GM19238 (cell line): ENCODE measurements around the gene OSBPL1A.
"Not testable (repeated sequence)": the region's sequence is repeated elsewhere in the genome, so short reads cannot be mapped to it uniquely, and the experiment has no call there.

Source experiments
- DNase-seq: peaks from one replicate; pipeline ENCODE4 v3.0.0; 2011; ENCODE audit warnings: low spot score; ENCODE audit not compliant: insufficient read length

Gene OSBPL1A

GRCh38 chr18:24398540-24398939 is 916 bp upstream of the OSBPL1A start:
- no peak for DNase-seq

- no peak for DNase-seq
Measured at GRCh38 chr18:24397131-24397693, 412 bp downstream of the OSBPL1A start.

- no peak for DNase-seq
Measured at GRCh38 chr18:24396082-24396633, 1.5 kb downstream of the OSBPL1A start.

- no peak for DNase-seq
Measured at GRCh38 chr18:24395049-24395795, 2.4 kb downstream of the OSBPL1A start.

GRCh38 chr18:24388957-24389356 is 8.7 kb downstream of the OSBPL1A start:
- DNase-seq: no peak

- no peak for DNase-seq
Measured at GRCh38 chr18:24386681-24387080, 10.9 kb downstream of the OSBPL1A start.

GRCh38 chr18:24381126-24381525 is 16.5 kb downstream of the OSBPL1A start:
- no peak for DNase-seq

- DNase-seq: no peak
Measured at GRCh38 chr18:24380163-24380747, 17.4 kb downstream of the OSBPL1A start.

GRCh38 chr18:24378598-24378997 is 19.0 kb downstream of the OSBPL1A start:
- no peak for DNase-seq

GRCh38 chr18:24376531-24376930 is 21.1 kb downstream of the OSBPL1A start:
- not testable (repeated sequence) for DNase-seq

- no peak for DNase-seq
Measured at GRCh38 chr18:24373328-24373727, 24.3 kb downstream of the OSBPL1A start.

- no peak for DNase-seq
Measured at GRCh38 chr18:24372279-24372872, 25.2 kb downstream of the OSBPL1A start.

- DNase-seq: no peak
Measured at GRCh38 chr18:24370120-24370519, 27.5 kb downstream of the OSBPL1A start.

- DNase-seq: no peak
Measured at GRCh38 chr18:24369426-24369825, 28.2 kb downstream of the OSBPL1A start.

GRCh38 chr18:24368749-24369148 is 28.9 kb downstream of the OSBPL1A start:
- DNase-seq: no peak

- DNase-seq: no peak
Measured at GRCh38 chr18:24366328-24366727, 31.3 kb downstream of the OSBPL1A start.

- no peak for DNase-seq
Measured at GRCh38 chr18:24364177-24364576, 33.4 kb downstream of the OSBPL1A start.

- no peak for DNase-seq
Measured at GRCh38 chr18:24362757-24363156, 34.9 kb downstream of the OSBPL1A start.

- not testable (repeated sequence) for DNase-seq
Measured at GRCh38 chr18:24359787-24360530, 37.7 kb downstream of the OSBPL1A start.

GRCh38 chr18:24354278-24354677 is 43.3 kb downstream of the OSBPL1A start:
- no peak for DNase-seq

GRCh38 chr18:24346254-24346653 is 51.4 kb downstream of the OSBPL1A start:
- DNase-seq: no peak
